Breast epithelium (tissue), 3 donors: ENCODE measurements around the gene FNDC3A.

ENCODE experiments used
- CTCF ChIP-seq, 3 donors: fragments of 450-650 bp; IDR thresholded peaks; one replicate each; pipeline ENCODE4 v1.5.1; 2016 to 2017; ENCODE audit warnings: antibody characterized with exemption in 3 of 3, mild to moderate bottlenecking in 3 of 3, moderate library complexity in 3 of 3
- POLR2A ChIP-seq: fragments of 450-650 bp; IDR thresholded peaks from one replicate; pipeline ENCODE4 v1.6.1; 2016; ENCODE audit warnings: antibody characterized with exemption, mild to moderate bottlenecking, moderate library complexity

GRCh38 chr13:49042476-49042875, 66.8 kb downstream of the FNDC3A start:
- TF ChIP-seq POLR2A = no peak
- TF ChIP-seq CTCF (IDR thresholded peaks at IDR 0.05) = no peak
